Spleen (tissue), 11 donors: ENCODE results near the gene IGFALS. TPM values are rescaled to one million over a fixed set of nuclear protein-coding genes. Genes with fewer than 3 reads are reported as not detected.

Experiments used
- DNase-seq: peaks from one replicate; pipeline ENCODE4 v3.0.0-alpha.2; 2020
- H3K27ac ChIP-seq, 8 donors: fragments of 200-600 bp; sonication (generic) in 7 of 8; 1 replicate in 4 of 8; 2 replicates in 4 of 8; pipeline versions ENCODE4 v1.5.0 to v1.8.0; 2016 to 2021; ENCODE audit warnings: inconsistent platforms in 4 of 8, mild to moderate bottlenecking in 4 of 8, moderate library complexity in 1 of 8
- H3K27me3 ChIP-seq, 7 donors: fragments of 200-600 bp; sonication (generic) in 6 of 7; replicated peaks in 1 of 7; 1 replicate in 4 of 7; 2 replicates in 3 of 7; pipeline versions ENCODE4 v1.5.0 to v1.8.0; 2016 to 2021; ENCODE audit warnings: inconsistent platforms in 3 of 7, mild to moderate bottlenecking in 1 of 7
- H3K36me3 ChIP-seq, 6 donors: fragments of 200-600 bp; sonication (generic) in 5 of 6; 1 replicate in 4 of 6; 2 replicates in 2 of 6; pipeline versions ENCODE4 v1.5.0 to v1.8.0; 2016 to 2021; ENCODE audit warnings: inconsistent platforms in 2 of 6
- H3K4me1 ChIP-seq, 6 donors: fragments of 200-600 bp; sonication (generic) in 5 of 6; 1 replicate in 3 of 6; 2 replicates in 3 of 6; pipeline versions ENCODE4 v1.5.0 to v1.8.0; 2016 to 2021; ENCODE audit warnings: inconsistent platforms in 3 of 6
- H3K4me3 ChIP-seq, 8 donors: fragments of 200-600 bp; sonication (generic) in 7 of 8; 1 replicate in 4 of 8; 2 replicates in 4 of 8; pipeline versions ENCODE4 v1.5.0 to v1.8.0; 2016 to 2021; ENCODE audit warnings: inconsistent platforms in 4 of 8, mild to moderate bottlenecking in 4 of 8, moderate library complexity in 2 of 8
- H3K9me3 ChIP-seq, 8 donors: fragments of 200-600 bp; sonication (generic) in 7 of 8; 1 replicate in 4 of 8; 2 replicates in 4 of 8; pipeline versions ENCODE4 v1.5.0 to v1.8.0; 2016 to 2021; ENCODE audit warnings: inconsistent platforms in 4 of 8
- POLR2A ChIP-seq, 3 donors: fragments of 450-650 bp; IDR thresholded peaks; one replicate each; pipeline ENCODE4 v1.5.1; 2017; ENCODE audit warnings: antibody characterized with exemption in 3 of 3, mild to moderate bottlenecking in 1 of 3
- POLR2AphosphoS5 ChIP-seq, 3 donors: sonication (generic); formaldehyde crosslinking; IDR thresholded peaks; one replicate each; pipeline ENCODE4 v1.5.1; 2017; ENCODE audit warnings: antibody characterized with exemption in 3 of 3
- WGBS, 5 donors: extraction: QIAGEN DNeasy Blood & Tissue Kit in 3 of 5; methylation state at CpG; one replicate each; pipeline versions ENCODE4 v1.1.5 to v1.1.7; 2013 to 2018; 5-methylcytosine and 5-hydroxymethylcytosine counted together
- intact Hi-C: fragments of 100-400 bp; cut with DNase I; formaldehyde crosslinking; loops from one replicate; pipeline ENCODE4 v1.15.0; 2023; ENCODE audit warnings: low total_unique reads
- polyA plus RNA-seq, 3 donors: library from polyadenylated mRNA; stranded (reverse); fragments of 200-250 nt; gene quantifications; one replicate each; pipeline ENCODE4 v1.2.1, GENCODE V29; 2013
- total RNA-seq, 7 donors: library from RNA; depleted of rRNA in 3 of 7; stranded (reverse); fragments of >200 nt in 3 of 7; fragmentation: NEBNext Ultra II Directional in 4 of 7; extraction: Animal tissue kit (Norgen Biotek cat#: 25700) in 4 of 7; gene quantifications; one replicate each; pipeline versions ENCODE4 v1.1.0 to v1.2.1, GENCODE V29; 2016 to 2021
- TF ChIP-seq, protein P1 (sequence below), 11 experiments: fragments of 200-600 bp in 7 of 11; fragments of 450-650 bp in 4 of 11; sonication (generic) in 4 of 11; IDR thresholded peaks in 8 of 11; conservative IDR thresholded peaks in 3 of 11; 1 replicate in 7 of 11; 2 replicates in 4 of 11; pipeline versions ENCODE4 v1.4.0 to v1.8.0; 2016 to 2021; ENCODE audit warnings: antibody characterized with exemption in 11 of 11, inconsistent platforms in 4 of 11, mild to moderate bottlenecking in 1 of 11
- donor health status: healthy with polysubstance abuse.
- donor health status: DM: no; HTN: no; CAD: no; lungs with moderate emphysema.
- donor health status: DM: no; HTN: no; CAD: no.
- donor health status: Bipolar disorder and iron deficiency.
- donor health status: healthy.
- donor health status: DM: no; HTN: no; CAD: no.
- donor health status: DM: yes; HTN: yes; CAD: no.

The IGFALS gene
- total and polyA plus RNA-seq, 10 donors = 0.14 to 0.63 (median 0.29) TPM; not detected in 2

GRCh38 chr16:1741553-1742165 lies 51.8 kb downstream of the IGFALS start:
- intact Hi-C loops = no loop called here
- no peak for DNase-seq
- TF ChIP-seq, protein P1, sequence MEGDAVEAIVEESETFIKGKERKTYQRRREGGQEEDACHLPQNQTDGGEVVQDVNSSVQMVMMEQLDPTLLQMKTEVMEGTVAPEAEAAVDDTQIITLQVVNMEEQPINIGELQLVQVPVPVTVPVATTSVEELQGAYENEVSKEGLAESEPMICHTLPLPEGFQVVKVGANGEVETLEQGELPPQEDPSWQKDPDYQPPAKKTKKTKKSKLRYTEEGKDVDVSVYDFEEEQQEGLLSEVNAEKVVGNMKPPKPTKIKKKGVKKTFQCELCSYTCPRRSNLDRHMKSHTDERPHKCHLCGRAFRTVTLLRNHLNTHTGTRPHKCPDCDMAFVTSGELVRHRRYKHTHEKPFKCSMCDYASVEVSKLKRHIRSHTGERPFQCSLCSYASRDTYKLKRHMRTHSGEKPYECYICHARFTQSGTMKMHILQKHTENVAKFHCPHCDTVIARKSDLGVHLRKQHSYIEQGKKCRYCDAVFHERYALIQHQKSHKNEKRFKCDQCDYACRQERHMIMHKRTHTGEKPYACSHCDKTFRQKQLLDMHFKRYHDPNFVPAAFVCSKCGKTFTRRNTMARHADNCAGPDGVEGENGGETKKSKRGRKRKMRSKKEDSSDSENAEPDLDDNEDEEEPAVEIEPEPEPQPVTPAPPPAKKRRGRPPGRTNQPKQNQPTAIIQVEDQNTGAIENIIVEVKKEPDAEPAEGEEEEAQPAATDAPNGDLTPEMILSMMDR (IDR thresholded peaks at IDR 0.05 in 8 of 11, conservative IDR thresholded peaks at IDR 0.05 in 3 of 11) = no peak
- TF ChIP-seq POLR2A (IDR thresholded peaks at IDR 0.05) (no peak), POLR2AphosphoS5 (IDR thresholded peaks at IDR 0.05) (no peak)
- no peaks in the 10 kb centered on the region for H3K27me3 ChIP-seq
- H3K27ac ChIP-seq = no peak overlapping the region
- H3K9me3 ChIP-seq = no peaks in the 10 kb centered on the region
- no peak overlapping the region for H3K4me3 ChIP-seq
- 92 to 96% (median 95%) methylated on average over 15 to 19 of the region's 19 CpGs for WGBS, 5 donors
- H3K4me1 ChIP-seq = no peaks in the 10 kb centered on the region
- peaks cover 0 to 65% (median 49%) of the 10 kb centered on the region in 6 donors for H3K36me3 ChIP-seq

- no peak for DNase-seq
- 91 to 95% (median 95%) methylated on average over 24 to 30 of the region's 30 CpGs for WGBS, 5 donors
- no peaks in the 10 kb centered on the region for H3K27me3 ChIP-seq
Observed at GRCh38 chr16:1740781-1741490, 52.6 kb downstream of the IGFALS start.

More at GRCh38 chr16:1740781-1741490, 52.6 kb downstream of the IGFALS start:
- Histone ChIP-seq H3K9me3 (no peaks in the 10 kb centered on the region), H3K4me3 (no peak overlapping the region), H3K27ac (no peak overlapping the region), H3K4me1 (no peaks in the 10 kb centered on the region), H3K36me3 (peaks cover 0 to 58% (median 43%) of the 10 kb centered on the region in 6 donors)
- TF ChIP-seq POLR2AphosphoS5 (IDR thresholded peaks at IDR 0.05) (peak in 1 of 3 donors; percentile 16), POLR2A (IDR thresholded peaks at IDR 0.05) (no peak)
- intact Hi-C loops = no loop called here

Other genes with a start within 250 kb of the IGFALS start
- gene IFT140, start 181.6 kb downstream of the IGFALS start, total RNA-seq = 10 to 100 TPM in 5 of 7 donors, 1 to 10 TPM in 2; 7.8 to 14.5 (median 12.3) TPM
- 1 to 10 TPM; 4.2 to 6.5 (median 4.3) TPM for gene IFT140, start 181.6 kb downstream of the IGFALS start, polyA plus RNA-seq
- 10 to 100 TPM; 15.5 to 32.4 (median 21.6) TPM for gene CRAMP1, start 181.3 kb downstream of the IGFALS start, total RNA-seq
- 10 to 100 TPM in 1 of 3 donors, 1 to 10 TPM in 2; 3.0 to 10.2 (median 3.2) TPM for gene CRAMP1, start 181.3 kb downstream of the IGFALS start, polyA plus RNA-seq
- 10 to 100 TPM; 15.6 to 30.5 (median 22.7) TPM for gene JPT2, start 115.4 kb downstream of the IGFALS start, total RNA-seq
- gene JPT2, start 115.4 kb downstream of the IGFALS start, polyA plus RNA-seq = 10 to 100 TPM in 2 of 3 donors, 1 to 10 TPM in 1; 8.2 to 15.0 (median 12.9) TPM
- gene MAPK8IP3, start 87.5 kb downstream of the IGFALS start, total RNA-seq = 100 to 1,000 TPM in 6 of 7 donors, 10 to 100 TPM in 1; 97.0 to 134 (median 126) TPM
- 100 to 1,000 TPM in 1 of 3 donors, 10 to 100 TPM in 2; 27.2 to 116 (median 57.8) TPM for gene MAPK8IP3, start 87.5 kb downstream of the IGFALS start, polyA plus RNA-seq
- gene NME3, start 22.2 kb downstream of the IGFALS start, total RNA-seq = 10 to 100 TPM; 51.0 to 82.9 (median 68.4) TPM
- 100 to 1,000 TPM; 152 to 283 (median 256) TPM for gene NME3, start 22.2 kb downstream of the IGFALS start, polyA plus RNA-seq
- gene EME2, start 20.9 kb downstream of the IGFALS start, total RNA-seq = 10 to 100 TPM; 17.8 to 41.3 (median 28.8) TPM
- 10 to 100 TPM in 2 of 3 donors, 1 to 10 TPM in 1; 5.1 to 22.4 (median 13.8) TPM for gene EME2, start 20.9 kb downstream of the IGFALS start, polyA plus RNA-seq
- 10 to 100 TPM; 49.9 to 66.8 (median 62.3) TPM for gene MRPS34, start 20.6 kb downstream of the IGFALS start, total RNA-seq
- gene MRPS34, start 20.6 kb downstream of the IGFALS start, polyA plus RNA-seq = 100 to 1,000 TPM; 133 to 157 (median 134) TPM
- 100 to 1,000 TPM in 2 of 7 donors, 10 to 100 TPM in 5; 41.4 to 114 (median 65.3) TPM for gene SPSB3, start 11.1 kb downstream of the IGFALS start, total RNA-seq
- 100 to 1,000 TPM; 111 to 266 (median 204) TPM for gene SPSB3, start 11.1 kb downstream of the IGFALS start, polyA plus RNA-seq
- gene NUBP2, start 10.7 kb downstream of the IGFALS start, total RNA-seq = 100 to 1,000 TPM in 1 of 7 donors, 10 to 100 TPM in 6; 37.5 to 103 (median 44.6) TPM
- 10 to 100 TPM; 61.9 to 84.3 (median 79.3) TPM for gene NUBP2, start 10.7 kb downstream of the IGFALS start, polyA plus RNA-seq
- 10 to 100 TPM; 42.4 to 60.4 (median 49.1) TPM for gene HAGH, start 33.1 kb upstream of the IGFALS start, total RNA-seq
- 10 to 100 TPM; 33.6 to 76.6 (median 41.0) TPM for gene HAGH, start 33.1 kb upstream of the IGFALS start, polyA plus RNA-seq
- gene FAHD1, start 33.5 kb upstream of the IGFALS start, total RNA-seq = 10 to 100 TPM in 6 of 7 donors, 1 to 10 TPM in 1; 9.5 to 34.9 (median 17.7) TPM
- gene FAHD1, start 33.5 kb upstream of the IGFALS start, polyA plus RNA-seq = 10 to 100 TPM; 13.8 to 23.1 (median 15.4) TPM
- gene MEIOB, start 78.5 kb upstream of the IGFALS start, total RNA-seq = not detected
- not detected for gene MEIOB, start 78.5 kb upstream of the IGFALS start, polyA plus RNA-seq
- gene HS3ST6, start 124.7 kb upstream of the IGFALS start, total RNA-seq = under 1 TPM in 1 of 7 donors, not detected in 6; 0.20 TPM
- under 1 TPM in 1 of 3 donors, not detected in 2; 0.06 TPM for gene HS3ST6, start 124.7 kb upstream of the IGFALS start, polyA plus RNA-seq
- gene MSRB1, start 149.5 kb upstream of the IGFALS start, total RNA-seq = 100 to 1,000 TPM in 2 of 7 donors, 10 to 100 TPM in 5; 32.9 to 114 (median 60.4) TPM
- gene MSRB1, start 149.5 kb upstream of the IGFALS start, polyA plus RNA-seq = 10 to 100 TPM; 31.1 to 62.0 (median 31.3) TPM
- gene RPL3L, start 161.0 kb upstream of the IGFALS start, total RNA-seq = not detected
- under 1 TPM in 1 of 3 donors, not detected in 2; 0.03 TPM for gene RPL3L, start 161.0 kb upstream of the IGFALS start, polyA plus RNA-seq
- 100 to 1,000 TPM in 3 of 7 donors, 10 to 100 TPM in 4; 69.3 to 225 (median 87.4) TPM for gene NDUFB10, start 165.8 kb upstream of the IGFALS start, total RNA-seq
- 100 to 1,000 TPM; 155 to 162 (median 159) TPM for gene NDUFB10, start 165.8 kb upstream of the IGFALS start, polyA plus RNA-seq
- 1,000 to 10,000 TPM; 1,930 to 2,450 (median 2,233) TPM for gene RPS2, start 171.1 kb upstream of the IGFALS start, total RNA-seq
- gene RPS2, start 171.1 kb upstream of the IGFALS start, polyA plus RNA-seq = 1,000 to 10,000 TPM; 3,942 to 6,006 (median 5,765) TPM
- gene RNF151, start 173.2 kb upstream of the IGFALS start, total RNA-seq = not detected
- under 1 TPM; 0.16 to 0.26 (median 0.17) TPM for gene RNF151, start 173.2 kb upstream of the IGFALS start, polyA plus RNA-seq
- 10 to 100 TPM; 20.6 to 33.0 (median 27.0) TPM for gene TBL3, start 178.3 kb upstream of the IGFALS start, total RNA-seq
- gene TBL3, start 178.3 kb upstream of the IGFALS start, polyA plus RNA-seq = 10 to 100 TPM; 40.6 to 54.2 (median 46.8) TPM
- 1 to 10 TPM in 1 of 7 donors, under 1 TPM in 2, not detected in 4; 0.30 to 1.4 (median 0.49) TPM for gene NOXO1, start 187.8 kb upstream of the IGFALS start, total RNA-seq
- 1 to 10 TPM in 1 of 3 donors, under 1 TPM in 2; 0.68 to 1.3 (median 0.96) TPM for gene NOXO1, start 187.8 kb upstream of the IGFALS start, polyA plus RNA-seq
- gene GFER, start 190.5 kb upstream of the IGFALS start, total RNA-seq = 10 to 100 TPM in 6 of 7 donors, 1 to 10 TPM in 1; 9.6 to 23.3 (median 20.5) TPM
- gene GFER, start 190.5 kb upstream of the IGFALS start, polyA plus RNA-seq = 10 to 100 TPM; 28.5 to 36.0 (median 34.9) TPM
- gene SYNGR3, start 196.3 kb upstream of the IGFALS start, total RNA-seq = 10 to 100 TPM in 1 of 7 donors, 1 to 10 TPM in 5, under 1 TPM in 1; 0.85 to 11.4 (median 2.6) TPM
- 1 to 10 TPM; 1.8 to 3.0 (median 3.0) TPM for gene SYNGR3, start 196.3 kb upstream of the IGFALS start, polyA plus RNA-seq
- gene ZNF598, start 216.1 kb upstream of the IGFALS start, total RNA-seq = 10 to 100 TPM; 34.6 to 56.2 (median 47.2) TPM
- gene ZNF598, start 216.1 kb upstream of the IGFALS start, polyA plus RNA-seq = 10 to 100 TPM; 21.8 to 45.5 (median 29.0) TPM
- 1 to 10 TPM in 1 of 7 donors, under 1 TPM in 3, not detected in 3; 0.51 to 1.9 (median 0.89) TPM for gene NPW, start 226.1 kb upstream of the IGFALS start, total RNA-seq
- gene NPW, start 226.1 kb upstream of the IGFALS start, polyA plus RNA-seq = 1 to 10 TPM in 2 of 3 donors, under 1 TPM in 1; 0.30 to 2.5 (median 2.3) TPM
- 100 to 1,000 TPM in 4 of 7 donors, 10 to 100 TPM in 3; 62.4 to 179 (median 126) TPM for gene NHERF2, start 233.2 kb upstream of the IGFALS start, total RNA-seq
- 100 to 1,000 TPM in 1 of 3 donors, 10 to 100 TPM in 2; 64.6 to 218 (median 71.2) TPM for gene NHERF2, start 233.2 kb upstream of the IGFALS start, polyA plus RNA-seq